Activated effector memory CD4-positive, alpha-beta T cell treated with anti-CD3 and anti-CD28 coated beads, Interleukin-2, amount 50 U/mL, for 16 hours (primary cell): ENCODE measurements around the gene LRRC8D.

Source experiments
- DNase-seq: peaks from one replicate; pipeline ENCODE4 v3.0.0-alpha.2; 2020

Gene LRRC8D

DNA sequence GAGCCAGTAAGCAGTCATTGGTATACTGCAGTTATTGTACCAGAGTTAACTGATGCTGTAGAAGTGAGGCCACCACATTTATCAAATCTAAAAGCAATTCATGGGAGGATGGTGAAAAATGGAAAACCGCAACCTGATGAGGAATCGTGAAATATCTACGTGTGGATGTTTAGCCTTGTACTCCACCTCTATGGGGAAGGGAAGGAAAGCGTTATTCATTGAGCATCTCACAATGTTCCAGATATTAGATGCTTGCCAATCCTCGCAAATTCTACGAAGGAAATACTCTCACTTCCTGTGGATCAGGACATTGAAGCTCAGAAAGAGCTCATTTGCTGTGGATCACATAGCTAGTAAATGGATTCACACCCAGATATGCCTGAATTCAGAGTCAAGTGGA is 77.3 kb downstream of the LRRC8D start:
- no peak for DNase-seq

DNA sequence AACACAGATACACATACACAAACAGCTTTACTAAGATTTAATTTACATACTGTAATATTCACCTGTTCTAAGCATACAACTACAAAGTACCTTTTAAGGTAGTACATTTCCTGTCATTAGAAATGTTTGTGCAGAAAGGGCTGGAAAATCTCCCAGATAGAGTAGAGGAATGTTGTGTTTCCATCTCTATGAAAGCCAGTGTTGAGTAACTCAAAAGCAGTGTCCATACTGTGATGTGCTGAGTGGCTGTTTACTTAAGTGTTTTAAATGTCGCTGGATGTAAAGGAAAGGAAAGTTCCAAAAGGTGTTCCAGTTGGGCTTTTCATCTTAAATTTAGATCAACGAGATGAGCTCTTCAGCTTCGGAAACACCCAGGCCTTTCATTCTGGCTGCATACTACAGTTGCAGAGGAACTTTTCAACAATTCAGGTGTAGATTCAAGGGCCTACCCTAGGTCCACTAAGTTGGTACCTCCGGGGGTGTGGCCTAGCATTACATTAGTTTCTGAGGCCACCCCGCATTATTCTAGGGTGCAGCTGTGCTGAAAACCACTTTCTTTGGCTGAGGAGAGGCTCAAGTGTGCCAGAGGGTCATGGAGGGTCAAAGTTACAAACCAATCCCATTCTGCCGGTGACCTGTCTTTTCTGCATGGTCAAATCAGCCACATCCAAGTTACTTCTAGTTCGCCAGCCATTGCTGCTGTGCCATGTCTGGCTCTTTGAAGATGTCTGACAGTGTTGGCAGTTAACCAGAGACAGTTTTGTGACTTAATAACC is 78.1 kb downstream of the LRRC8D start:
- DNase-seq: no peak

DNA sequence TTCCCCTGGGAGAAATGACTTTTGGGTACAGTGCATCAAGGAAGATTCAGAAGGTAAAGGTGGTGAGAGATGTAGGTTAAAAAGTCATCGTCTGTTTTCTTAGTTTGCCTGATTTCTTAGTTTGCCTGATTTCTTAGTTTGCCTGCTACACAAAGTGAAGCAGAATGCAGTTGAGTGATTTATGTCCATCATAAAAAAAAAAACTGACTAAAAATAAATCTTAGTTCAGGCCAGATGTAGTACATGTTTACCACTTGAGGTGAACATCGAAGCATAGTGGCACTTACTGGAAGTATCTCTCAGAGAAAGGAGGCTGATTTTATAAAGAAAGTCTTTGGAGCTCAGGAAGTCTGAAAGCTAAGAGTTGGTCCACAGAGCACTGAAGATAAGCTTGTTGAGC is 79.5 kb downstream of the LRRC8D start:
- no peak for DNase-seq

DNA sequence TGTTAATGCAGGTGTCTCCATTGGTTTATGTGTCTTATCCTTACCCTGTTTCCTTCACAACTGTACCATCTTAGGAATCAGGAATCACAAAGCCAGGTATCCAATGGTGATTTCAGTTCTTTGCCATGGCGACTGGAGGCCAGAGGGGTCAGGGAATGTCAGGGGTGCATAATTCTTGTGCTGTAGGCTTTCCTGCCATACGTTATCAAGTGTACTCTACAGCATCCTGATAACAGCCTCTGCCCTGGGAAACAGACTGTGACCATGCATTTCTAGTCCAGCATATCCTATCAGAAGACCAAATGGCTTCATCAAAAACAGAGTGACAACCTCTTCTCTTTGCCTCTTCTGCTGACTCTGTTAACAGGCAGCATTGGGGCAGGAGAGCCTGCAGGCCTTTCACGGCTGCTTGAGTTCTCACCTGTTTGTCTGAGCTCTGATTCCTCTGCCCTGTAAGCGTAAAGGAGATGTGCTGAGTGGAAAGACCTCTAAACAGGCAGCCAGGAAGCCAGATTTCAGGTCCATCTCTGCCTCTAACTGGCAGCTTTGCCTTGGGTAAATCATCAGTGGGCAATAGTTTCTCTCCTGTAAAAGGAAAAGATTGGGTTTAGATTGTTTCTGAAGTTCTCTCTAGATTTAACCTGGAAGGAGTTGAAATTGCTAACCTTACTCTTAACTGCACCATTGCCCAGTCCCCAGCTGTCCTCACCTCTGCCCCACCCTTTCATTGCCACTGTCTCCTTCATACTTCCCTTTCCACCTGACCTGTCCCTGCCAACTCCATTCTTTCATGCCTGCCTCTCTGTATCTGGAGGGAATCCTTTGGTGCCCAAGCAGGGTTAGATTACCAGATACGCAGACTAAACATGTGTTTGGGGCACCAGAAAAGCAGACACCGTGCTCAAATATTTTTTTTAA is 80.2 kb downstream of the LRRC8D start:
- DNase-seq: no peak

DNA sequence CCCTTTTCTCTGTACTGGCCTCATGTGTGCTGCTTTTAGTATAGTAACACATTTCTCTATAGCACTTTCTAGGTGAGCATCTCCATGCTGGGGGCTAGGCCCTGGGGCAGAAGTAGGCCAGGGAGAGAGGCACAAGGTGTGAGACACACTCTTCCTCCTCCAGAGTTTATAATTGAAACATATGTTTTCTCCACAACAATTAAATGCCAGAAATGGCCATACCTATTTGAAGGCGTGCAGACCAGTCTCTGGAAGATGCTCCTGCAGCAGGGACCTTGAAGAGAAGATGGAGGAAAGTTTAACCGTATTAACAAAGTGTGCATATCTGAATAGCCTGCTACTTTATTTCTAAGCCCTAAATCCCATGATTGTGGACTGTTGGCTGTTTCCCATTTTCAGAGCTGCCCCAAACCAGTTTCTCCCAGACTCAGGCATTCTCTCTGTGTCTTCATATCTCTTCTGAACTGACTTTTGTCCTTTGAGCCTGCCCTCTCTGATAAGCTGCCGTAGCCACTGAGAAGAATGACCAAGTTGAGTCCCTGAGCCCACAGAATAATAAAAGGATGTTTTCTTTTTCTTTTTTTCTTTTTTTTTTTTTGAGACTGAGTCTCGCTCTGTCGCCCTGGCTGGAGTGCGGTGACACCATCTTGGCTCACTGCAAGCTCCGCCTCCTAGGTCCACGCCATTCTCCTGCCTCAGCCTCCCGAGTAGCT is 81.3 kb downstream of the LRRC8D start:
- no peak for DNase-seq

DNA sequence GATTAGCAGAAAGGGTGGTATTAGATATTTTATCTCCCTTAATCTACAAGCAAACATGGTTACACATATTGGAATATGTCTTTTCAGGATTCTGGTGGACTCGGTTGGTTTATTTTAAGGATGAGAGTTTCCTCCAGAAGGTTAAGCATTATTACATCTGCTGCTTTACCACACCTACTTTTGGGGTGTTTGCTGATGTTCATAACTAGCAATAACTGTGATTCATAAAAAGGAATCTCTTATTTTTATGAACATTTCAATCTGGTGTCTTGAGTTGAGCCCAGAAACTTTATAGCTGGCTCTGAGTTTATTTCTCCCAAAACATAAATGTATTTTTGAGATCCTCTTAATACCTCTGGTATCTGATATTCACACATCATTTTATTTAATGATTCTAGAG is 82.7 kb downstream of the LRRC8D start:
- no peak for DNase-seq

DNA sequence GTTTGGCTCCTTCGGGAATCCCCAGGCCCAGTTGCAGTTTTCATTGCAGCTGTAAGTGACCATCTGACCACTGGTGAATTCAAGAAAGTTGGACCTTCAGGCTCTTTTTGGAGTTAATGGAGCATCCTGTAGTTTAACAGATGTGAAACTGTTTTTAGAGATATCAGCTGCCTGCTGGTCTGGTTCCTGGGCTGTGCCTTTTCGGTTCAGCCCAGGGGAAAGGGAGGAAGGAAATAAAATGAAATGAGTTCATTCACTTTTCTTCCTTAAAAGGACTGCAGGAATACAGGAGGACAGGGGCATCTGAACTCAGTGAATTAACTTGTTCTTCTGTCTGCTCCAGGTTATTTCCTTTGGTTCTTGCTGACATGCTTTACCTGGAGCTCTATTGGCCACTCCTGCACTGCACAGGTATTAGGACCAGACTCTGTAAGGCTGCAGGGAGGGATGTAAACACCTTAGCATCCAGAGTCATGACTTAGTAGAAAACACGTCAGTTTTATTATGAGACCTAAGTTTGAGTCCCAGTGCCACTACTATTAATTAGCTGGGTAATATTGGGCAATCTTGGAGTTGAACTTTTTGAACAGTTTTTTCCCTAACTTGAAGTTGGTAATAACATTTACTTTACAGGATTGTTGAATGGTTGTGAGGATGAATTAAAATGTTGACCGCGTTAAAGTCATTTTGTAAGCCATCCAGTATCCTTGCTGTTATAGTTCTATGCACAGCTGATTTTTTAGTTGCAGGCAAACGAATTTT is 83.6 kb downstream of the LRRC8D start:
- DNase-seq: no peak

DNA sequence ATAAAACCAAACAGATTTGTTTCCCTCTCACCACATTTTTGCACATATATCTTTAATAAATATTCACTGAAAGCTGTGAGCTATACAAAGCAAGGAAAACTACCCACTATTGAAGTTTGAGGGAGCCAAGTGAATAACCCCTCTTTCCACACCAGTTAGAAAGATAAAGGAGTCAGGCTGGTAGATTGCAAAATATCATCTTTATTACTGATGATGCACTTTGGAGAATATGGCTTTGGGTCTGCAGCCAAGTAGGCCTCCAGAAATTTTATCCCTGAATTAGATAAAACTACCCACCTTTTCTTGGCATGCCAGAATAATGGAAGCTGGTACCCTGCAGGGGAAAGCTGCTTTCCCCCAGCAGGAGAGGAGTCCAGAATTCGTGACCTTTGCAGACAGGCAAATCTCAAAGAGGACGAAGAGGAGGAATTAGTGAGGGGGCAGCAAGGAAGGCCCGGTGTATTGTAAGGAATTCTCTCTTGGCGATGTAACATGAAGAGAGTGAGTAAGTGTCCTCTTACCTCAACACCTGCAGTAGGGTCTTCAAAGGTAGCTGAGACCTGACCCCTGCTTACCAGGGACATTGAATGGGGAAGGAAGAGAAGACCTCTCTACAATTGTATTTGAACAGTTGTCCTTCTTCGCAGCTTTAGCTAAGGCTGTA is 84.7 kb downstream of the LRRC8D start:
- DNase-seq: no peak

DNA sequence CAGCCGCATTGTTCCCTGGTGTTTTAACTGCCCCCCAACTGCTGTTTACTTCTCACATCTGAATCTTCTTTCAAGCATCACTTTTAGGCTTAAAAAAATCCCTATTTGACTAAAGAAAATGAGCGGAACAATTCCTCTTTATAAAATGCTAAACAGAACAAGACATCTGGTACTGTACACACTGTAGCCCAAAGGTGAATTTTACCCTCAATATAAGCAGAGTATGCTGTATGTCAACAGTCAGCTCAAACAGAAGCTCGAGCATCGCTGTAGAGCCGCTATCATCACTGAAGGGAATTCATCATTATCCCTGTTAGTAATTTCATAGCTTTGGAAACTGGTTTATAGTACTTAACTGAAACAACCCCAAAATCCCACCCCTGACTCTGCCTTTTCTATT is 85.3 kb downstream of the LRRC8D start:
- DNase-seq: no peak

DNA sequence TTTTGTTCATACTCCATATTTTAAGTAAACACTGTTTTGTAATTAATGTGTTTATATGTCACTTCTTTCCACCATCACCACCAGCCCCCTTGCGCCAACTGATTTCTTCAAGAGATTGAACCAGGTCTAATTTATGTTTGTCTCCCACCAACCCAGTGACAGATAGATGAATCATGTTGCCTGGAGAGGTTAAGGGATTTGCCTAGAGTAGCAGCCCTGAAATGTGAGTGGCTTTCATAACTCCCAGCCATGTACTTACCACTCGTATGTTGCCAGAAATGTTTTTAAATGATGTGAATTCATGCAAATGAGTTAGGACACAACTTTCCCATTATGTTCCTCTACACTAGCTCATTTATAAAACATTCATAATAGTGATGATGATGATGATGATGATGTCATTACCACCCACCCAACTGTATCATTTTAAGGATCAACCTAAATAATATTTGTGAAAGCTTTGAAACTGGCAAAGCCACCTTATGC is 86.9 kb downstream of the LRRC8D start:
- DNase-seq: no peak

DNA sequence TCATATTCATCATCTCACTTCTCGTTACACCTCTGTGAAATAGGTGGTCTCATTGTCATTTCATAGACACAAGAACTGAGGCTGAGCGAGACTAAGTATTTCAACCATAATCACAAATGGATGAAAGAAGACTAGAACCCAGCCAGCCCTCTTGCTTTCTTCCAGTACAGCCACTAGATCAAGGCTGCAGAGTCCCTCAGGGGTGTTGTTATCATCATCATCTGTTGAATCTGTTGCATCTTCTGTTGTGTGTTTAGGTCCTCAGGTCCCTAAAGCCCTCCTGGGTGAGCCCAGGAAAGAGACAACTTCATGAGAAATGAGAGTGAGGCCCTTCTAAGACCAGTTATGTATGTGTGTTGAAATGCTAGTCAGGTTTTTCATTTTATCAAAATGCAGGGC is 87.4 kb downstream of the LRRC8D start:
- DNase-seq: no peak

DNA sequence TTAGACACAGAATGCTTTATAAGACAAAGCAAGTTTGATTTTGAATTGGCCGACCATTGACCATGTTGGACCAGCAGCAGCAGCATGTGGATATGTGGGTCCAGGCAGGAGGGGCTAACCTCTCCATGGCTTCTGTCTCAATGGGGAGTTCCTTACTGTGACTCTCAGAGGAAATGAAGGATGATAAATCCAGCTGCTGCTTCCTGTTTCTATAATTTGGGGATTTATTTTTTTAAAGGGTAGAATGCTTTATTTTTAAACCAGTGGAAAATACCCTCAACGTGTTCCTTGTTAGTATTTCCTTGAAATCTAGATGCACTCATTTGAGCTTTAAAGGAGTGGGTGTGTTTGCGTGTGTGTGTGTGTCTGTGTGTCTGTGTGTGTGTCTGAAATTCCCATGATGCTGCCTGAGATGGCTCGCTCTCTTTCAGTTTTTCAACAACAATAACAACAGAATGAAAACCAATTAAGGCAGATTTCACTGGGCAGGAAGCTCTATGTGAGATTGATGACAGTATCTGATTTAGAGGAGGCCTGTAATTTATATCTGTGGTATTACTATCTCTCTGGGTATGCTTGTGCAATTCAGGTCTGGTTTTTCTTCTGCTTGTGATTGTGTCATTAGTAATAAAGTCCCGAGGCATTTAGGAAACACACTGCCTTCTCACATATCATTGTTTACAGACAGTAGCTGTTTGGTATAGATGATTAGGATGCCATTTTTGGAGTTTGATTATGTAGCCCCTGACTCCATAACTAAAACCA is 88.0 kb downstream of the LRRC8D start:
- no peak for DNase-seq

DNA sequence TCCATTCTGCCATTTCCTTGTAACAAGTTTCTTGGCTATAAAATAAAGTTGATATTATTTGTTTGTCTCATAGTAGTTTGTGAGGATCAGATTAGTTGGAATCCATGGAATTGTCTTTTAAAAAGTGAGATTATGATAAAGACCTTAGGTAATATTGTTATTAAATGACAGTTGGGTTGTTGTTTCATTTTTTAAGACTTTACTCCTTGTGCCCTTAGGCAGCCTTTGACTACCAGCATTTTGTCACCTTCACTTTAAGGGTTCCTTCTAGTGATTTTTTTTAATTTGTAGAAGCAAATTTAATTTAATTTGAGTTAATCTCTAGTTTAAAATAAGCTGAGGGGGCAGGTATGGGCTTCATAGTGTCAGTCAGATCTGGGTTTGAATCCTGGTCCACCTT is 89.4 kb downstream of the LRRC8D start:
- no peak for DNase-seq

DNA sequence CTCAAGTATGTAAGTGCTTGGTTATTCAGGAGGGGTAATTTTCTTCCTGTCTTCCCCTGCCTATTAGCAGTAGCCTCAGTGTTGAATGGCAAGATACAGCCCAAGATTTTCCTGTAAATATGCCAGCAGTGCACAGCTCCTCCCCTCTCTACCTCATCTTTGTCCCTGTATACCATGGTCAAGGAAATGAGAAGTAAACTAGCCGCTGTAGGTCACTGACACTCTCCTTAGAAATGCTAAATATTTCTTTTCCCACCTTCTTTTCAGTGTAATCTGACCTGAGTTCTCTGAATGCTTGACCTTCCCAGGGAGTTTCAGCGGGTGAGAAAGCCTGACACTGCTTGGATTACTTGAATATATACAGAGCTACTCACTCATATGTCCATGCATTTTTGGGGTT is 89.9 kb downstream of the LRRC8D start:
- DNase-seq: no peak

DNA sequence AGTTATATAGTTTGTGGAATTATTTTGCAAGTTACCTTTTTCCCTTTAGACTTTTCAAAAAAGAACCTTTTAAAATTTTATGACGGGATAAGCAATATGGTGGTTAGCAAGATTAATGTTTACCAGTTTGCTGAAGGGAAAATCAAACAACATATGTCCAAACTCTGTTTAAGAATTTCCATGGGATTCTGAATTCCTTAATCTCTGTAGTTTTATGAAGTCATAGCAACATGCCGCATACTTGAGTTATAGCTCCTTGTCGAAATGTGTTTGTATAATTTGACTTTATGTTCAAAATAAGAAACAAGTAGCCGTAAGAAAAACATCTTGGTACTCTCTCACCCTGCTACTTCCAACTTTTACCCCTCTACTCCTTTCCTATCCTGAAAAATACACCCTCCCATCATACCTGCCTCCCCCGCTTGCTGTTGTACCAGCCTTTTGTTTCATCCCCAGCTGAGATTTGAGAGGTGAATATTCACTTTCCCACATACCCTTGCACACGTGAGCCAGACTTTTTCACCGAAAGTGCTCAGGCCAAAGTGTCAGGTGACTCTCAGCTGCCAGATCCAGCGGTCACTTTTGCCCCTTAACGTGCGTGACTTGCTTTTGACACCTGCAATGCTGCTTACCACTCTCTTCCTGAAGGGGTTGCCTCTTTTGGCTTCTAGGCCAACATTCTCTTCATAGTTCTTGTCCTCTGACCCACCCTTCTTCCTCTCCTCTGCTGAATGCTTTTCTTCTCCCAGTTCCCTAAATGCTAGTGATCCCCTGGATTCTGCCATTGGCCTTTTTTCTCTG is 90.6 kb downstream of the LRRC8D start:
- no peak for DNase-seq

DNA sequence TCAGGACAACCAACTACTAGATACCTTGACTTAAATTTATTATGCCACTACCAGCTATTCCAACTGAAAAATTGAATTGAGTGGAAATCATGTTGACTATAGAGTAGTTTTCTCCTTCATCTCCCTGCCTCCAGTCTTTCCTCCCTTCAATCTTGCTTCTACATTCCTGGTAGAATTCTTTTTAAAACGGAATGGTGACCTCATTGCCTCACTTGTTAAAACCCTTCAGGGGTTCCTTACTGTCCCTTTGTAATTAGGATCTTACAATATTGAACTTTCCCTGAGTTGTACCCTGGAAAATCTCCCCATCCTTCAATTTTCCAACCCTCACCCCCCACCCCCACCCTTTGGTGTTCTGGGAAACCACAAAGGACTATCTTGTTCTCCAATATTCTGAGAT is 91.2 kb downstream of the LRRC8D start:
- DNase-seq: no peak

DNA sequence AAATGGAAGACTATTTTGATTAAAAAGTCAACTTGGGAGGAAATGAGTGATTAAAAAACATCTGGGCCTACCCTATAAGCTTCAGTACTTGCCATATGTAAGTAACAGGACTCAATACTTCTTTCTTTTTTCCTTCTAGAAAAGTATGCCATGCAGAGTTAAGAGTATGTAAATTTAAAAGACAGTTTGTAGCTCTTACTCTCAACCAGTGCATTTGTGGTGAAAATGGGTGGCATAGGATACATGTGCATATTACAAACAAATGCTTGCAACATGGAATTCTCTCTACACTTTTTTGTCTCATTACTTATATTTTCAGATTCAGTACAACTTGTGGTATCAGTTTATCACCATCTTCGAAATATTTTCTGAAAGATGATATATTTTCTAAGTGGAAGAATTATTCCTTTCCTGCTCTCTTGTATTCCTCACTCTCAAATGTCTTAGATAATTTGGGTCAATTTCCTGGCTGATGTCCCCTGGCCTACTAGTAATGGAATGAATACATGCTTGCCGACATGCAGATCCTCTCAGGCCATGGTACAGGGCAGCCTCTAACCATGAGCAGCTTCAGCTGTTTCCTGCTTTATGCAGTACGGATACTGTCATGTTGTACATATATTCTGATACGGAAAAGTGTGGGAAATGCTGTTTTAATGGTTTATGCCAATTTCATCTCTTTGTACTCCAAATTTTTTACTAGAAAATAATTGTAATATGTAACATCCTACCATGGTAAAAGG is 92.7 kb downstream of the LRRC8D start:
- no peak for DNase-seq

DNA sequence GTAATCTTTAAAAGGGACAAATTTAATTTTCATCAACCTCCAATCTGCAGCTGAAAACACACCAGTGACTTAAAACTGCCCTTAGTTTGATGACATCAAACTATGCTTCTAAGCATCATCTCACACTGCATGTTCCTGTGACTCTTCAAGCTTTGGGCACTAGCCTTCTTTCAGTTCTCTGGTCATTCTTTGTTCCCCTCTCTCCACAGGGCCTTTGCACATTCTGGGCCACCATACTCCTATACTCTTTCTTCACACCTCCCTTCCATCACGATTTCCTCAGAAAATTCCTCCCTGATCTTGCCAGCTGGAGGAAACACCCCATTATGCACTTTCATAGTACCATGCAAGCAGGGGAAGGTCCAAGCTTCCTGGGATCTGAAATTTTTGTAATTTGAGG is 96.5 kb downstream of the LRRC8D start:
- no peak for DNase-seq

DNA sequence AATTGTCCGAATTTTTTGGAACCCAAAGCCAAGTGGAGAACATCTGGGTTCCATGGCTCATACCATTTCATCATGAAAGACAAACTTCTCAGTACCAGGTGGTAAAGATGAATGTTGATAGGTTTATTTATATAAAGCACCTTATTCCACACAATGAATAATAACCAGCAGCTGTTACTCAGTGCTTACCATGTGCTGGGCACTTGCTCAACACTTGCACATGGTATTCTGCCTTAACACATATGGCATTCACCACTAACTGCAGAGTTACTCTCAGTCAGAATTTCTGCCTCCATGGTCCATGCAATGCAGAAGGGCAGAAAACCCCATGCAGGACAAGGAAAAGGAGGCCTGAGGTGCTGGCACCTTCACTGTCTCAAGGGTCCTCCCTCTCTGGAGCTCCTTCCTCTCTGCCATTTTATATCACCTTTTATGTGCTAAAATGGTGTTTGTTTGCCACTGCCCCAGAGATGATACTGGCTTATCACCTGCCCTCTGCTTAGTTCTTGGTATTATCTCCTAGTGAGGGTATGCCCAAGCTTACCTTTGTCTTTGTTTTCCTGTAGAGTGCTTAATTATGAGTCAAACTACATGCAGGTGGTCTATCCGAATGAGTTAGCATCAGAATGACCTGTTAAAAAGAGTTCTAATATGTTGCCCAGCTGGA is 97.4 kb downstream of the LRRC8D start:
- DNase-seq: no peak
